SKM-1 (cell line): ENCODE measurements around the gene PSMD12.
"Not testable (repeated sequence)": the region's sequence is repeated elsewhere in the genome, so short reads cannot be mapped to it uniquely, and the experiment has no call there.

ENCODE experiments used
- DNase-seq: peaks from one replicate; lab custom pipeline; 2025; ENCODE audit not compliant: unreplicated experiment; lab: John Stamatoyannopoulos, UW

PSMD12 gene

DNA sequence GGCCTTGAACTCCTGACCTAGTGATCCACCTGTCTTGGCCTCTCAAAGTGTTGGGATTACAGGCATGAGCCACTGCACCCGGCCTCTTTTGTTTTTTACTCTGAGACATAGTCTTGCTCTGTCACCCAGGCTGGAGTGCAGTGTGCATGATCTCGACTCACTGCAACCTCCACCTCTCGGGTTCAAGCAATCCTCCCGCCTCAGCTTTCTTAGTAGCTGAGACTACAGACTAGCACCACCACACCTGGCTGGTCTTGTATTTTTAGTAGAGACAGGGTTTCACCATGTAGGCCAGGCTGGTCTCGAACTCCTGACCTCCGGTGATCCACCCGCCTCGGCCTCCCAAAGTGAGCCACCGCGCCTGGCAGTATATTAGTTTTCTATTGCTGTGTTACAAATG lies 22.2 kb upstream of the PSMD12 start:
- not testable (repeated sequence) for DNase-seq

DNA sequence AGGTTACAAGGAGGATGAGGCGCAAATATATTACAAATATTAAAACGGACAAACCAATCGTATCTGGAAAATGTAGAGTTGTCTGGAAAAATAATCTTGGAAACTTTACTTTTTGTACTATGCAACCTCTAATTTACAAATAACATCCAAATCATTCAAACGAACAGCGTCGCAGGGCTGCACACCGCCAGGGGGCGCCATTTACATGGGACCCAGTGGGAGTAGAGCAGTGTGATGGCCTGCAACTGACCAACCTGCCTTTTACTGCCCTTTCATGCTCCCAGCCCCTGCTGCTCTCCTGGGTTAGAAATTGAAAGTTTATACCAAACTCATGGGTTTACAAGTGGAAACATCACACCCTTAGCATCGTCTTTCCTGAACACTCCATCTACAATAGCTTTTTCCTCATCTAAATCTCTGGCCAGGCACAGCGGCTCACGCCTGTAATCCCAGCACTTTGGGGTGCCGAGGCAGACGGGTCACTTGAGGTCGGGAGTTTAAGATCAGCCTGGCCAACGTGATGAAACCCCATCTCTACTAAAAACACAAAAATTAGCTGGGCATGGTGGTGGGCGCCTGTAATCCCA lies 20.7 kb upstream of the PSMD12 start:
- DNase-seq = no peak

GRCh38 chr17:67385122-67385988 lies 19.0 kb upstream of the PSMD12 start:
- no peak for DNase-seq

GRCh38 chr17:67381929-67382257 lies 15.5 kb upstream of the PSMD12 start:
- no peak for DNase-seq

- DNase-seq = no peak
Observed at GRCh38 chr17:67379251-67379630, 12.9 kb upstream of the PSMD12 start.

- DNase-seq = no peak
Observed at GRCh38 chr17:67378454-67379250, 12.3 kb upstream of the PSMD12 start.

GRCh38 chr17:67377488-67378453 lies 11.4 kb upstream of the PSMD12 start:
- DNase-seq = no peak

DNA sequence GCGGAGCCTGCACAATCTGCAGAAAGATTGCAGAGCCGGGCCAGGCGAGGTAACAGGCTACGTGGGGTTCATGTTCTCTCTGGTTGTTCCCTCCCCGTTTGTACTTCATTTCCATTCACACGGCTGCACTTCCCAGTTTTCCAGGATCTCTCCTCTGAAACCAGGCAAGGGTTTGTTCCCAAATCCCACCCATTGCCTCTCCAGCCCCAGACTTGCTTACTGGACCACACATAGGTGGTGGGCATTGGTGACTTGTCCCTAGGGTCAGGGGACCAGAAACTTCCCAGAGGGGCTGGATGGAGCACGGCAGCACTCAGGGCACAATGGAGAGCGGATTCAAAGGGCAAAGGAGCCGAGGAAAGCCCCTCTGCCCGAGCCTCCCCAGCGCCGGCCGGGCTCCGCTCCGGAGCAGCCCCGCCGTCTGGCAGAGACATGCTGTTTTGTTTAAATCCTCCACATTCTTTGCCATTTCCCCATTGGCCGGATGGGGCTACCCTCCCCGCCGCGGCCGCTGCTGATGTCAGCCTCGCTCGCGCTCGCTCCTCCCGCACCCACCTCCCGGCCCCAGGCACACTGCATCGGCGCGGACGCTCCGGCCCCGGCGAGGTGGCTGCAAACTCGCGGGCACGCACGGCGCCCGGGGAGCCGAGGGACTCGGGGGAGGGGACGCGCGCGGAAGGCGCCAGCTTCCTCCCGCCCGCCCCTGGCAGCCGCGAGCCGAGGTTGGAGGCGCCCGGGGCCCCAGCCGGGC lies 10.5 kb upstream of the PSMD12 start, which contains the start of gene PITPNC1:
PITPNC1 (plus strand) TSS at position 545 of the 751 bp plus-strand sequence.
- DNase-seq = peak; percentile 59

DNA sequence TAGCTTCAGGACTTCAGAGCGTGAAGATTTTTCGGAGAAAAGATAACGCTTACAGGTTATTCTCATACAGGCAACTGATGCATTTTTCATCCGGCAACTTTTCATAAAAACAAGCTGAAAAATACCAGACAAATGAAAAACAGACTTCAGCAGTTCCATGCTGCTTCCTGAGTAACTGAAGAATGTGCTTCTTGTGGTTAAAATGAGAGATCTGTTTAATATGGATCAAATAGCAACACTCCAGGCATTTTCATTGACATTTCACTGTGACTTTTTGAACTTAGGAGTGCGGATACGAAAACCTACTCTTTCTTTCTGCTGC lies 10.0 kb upstream of the PSMD12 start:
- DNase-seq = no peak

DNA sequence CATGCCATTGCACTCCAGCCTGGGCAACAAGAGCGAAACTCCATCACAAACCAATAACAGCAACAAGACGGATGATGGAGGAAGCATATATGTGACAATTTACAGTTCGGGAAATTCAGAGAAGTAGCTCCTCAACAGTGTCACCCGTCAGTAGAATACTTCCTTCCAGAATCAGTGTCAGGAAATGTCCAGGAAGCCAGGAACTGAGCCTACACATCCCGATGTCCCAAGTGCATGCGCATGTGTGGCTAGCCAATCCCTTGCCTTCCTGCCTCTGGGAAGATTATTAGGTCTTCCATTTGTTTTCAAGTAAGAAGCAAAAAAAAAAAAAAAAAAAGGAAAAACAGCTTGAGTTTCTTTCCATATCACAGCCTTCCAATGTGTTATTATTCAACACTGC lies 9.3 kb upstream of the PSMD12 start:
- no peak for DNase-seq

DNA sequence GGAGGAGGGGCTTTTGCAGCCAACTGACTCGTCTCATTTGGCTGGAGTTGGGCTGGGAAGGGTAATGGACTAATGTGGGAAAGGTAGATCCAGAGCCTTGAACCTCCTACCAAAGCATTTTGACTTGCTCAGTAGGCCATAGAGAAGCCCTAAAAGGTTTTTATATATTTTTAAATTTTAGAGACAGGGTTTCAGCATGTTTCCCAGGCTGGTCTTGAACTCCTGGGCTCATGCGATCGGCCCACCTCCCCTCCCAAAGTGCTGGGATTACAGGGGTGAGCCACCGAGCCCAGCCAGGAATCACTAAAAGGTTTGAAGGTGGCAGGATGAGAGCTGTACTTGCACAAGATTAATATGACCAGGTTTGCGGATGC lies 8.7 kb upstream of the PSMD12 start:
- DNase-seq = no peak

GRCh38 chr17:67374329-67375053 lies 8.1 kb upstream of the PSMD12 start:
- peak; percentile 50 for DNase-seq

GRCh38 chr17:67372751-67373150 lies 6.4 kb upstream of the PSMD12 start:
- no peak for DNase-seq

- no peak for DNase-seq
Observed at GRCh38 chr17:67369676-67370075, 3.3 kb upstream of the PSMD12 start.

DNA sequence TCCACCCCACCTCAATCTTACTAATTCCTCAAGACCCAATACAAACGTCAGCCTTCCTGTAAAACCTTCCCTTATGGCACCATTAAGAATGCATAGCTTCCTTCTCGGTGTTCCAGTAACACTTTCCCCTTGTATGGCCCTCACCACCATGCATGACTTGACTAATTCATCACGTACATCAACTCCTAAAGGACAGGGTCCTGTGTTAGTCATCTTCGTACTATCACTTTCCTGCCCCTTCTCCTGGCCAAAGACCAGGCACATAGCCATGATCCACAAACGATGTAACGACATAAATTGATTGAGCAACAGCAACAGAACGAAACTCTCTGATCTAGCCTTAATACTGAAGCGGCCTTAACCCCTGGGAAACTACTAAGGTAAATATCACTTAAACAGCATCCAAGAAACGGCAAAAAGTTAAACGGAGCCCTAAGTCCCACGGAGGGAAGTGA lies 612 bp downstream of the PSMD12 start:
- DNase-seq = no peak

- no peak for DNase-seq
Observed at GRCh38 chr17:67364847-67365737, 1.3 kb downstream of the PSMD12 start.

- no peak for DNase-seq
Observed at GRCh38 chr17:67362173-67362572, 4.2 kb downstream of the PSMD12 start.

DNA sequence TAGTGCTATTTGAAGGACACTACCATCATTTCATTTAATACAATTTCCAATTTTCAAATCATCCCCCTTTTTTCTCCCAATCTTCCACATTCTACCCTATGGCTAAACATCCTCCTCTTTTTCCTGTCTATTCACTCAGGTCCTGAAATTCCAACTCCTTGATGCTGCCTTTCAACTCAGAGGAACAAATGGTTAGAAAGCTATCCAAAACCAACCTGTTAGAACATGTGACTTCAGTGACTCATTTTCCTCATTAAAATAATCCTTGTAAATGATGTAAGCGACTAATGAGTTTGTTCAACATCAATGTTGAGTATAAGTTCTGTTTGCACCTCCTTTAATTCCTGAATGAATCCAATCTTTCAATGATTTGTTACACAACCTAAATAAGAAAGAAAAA lies 5.5 kb downstream of the PSMD12 start:
- no peak for DNase-seq
